ENCODE measurements around the gene LRRC4C.
"Not testable (repeated sequence)": the region's sequence is repeated elsewhere in the genome, so short reads cannot be mapped to it uniquely, and the experiment has no call there.

LRRC4C gene

DNA sequence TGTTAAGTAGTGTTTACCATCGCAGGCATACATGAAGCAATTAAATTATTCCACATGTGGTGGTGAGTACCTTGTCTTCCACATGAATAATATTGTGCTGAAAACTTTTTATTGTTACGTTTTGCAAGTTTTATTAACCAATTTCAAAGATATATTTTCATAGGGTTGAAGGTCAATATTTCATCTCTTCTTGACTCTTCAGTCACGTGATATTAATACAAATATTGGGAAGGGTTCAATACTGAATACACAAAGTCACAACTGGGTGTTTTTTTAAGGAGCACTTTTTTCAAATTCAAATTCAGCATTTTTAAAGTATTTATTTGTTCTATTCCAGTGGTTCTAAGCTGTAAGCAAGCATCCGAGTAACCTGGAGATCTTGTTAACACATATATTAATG lies 348.9 kb downstream of the LRRC4C start:
- DNase-seq, result no peak

DNA sequence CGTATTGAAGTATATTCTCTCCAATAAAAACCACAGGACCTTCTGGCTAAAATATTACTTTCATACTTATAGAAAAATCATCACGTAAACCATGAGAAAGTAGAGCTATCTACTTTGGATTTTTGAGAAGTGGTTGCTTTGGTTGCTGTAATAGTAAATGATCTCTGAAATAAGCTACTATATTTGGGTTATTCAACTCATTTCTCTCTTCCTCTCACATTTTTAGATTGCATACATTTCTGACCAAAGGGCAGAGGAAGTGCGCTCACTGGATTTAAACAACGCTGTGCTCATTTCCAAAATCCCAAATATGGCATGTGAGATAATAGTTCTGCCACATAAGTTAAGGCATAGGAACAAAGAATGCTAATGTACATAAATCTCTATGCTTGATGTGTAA lies 357.0 kb downstream of the LRRC4C start:
- no peak for DNase-seq

DNA sequence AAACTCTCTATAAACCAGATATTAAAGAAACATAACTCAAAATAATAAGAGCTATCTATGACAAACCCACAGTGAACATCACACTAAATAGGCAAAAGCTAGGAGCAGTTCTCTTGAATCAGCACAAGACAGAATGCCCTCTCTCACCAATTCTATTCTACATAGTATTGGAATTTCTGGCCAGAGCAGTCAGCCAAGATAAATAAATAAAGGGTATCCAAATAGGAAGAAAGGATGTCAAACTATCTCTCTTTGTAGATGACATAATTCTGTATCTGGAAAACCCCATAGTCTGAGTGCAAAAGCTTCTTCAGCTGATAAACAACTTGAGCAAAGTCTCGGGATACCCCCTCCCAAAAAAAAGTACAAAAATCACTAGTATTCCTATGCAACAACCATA lies 359.8 kb downstream of the LRRC4C start:
- DNase-seq, result no peak

DNA sequence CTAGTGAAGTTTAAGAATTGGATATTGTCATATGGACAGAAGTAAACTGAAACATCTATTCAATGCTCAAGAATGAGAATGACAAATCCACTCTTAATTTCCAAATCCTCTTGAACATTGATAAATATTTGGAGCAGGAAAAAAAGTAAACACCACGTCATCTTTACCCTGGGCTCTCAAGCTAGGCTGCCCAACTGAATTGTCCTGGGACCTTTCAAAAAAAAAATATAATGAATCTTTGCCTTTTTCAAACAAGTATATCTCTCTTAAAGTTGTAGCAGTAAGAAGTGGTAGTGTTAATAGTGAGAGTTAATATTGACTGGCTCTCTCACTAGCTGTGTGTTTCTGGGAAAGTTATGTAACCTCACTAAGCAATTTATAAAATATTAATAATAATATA lies 374.3 kb downstream of the LRRC4C start:
- no peak for DNase-seq

DNA sequence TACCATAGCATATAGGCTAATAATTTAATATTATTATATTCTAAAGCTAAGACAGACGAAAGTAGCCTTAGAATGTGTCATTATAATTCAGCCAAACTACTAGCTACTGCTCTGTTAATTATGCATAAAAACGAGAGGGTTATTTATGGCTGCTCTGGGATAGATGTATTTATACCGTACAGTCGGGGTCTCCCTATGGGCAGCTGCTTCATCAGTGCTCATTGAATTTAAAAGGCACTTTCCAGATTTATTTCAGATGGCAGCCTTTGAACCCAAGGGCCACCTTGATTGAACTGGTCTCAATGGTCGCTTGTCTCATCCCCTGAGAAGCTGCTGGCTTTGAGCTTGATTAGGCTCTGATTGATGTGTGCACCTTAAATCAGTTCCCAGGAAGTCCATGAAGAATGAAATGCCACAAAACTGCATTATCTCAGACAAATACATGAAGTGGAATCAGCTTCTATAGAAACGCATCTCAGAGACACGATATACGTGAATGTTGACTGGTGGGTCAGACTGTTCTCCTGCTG lies 377.6 kb downstream of the LRRC4C start:
- no peak for DNase-seq

DNA sequence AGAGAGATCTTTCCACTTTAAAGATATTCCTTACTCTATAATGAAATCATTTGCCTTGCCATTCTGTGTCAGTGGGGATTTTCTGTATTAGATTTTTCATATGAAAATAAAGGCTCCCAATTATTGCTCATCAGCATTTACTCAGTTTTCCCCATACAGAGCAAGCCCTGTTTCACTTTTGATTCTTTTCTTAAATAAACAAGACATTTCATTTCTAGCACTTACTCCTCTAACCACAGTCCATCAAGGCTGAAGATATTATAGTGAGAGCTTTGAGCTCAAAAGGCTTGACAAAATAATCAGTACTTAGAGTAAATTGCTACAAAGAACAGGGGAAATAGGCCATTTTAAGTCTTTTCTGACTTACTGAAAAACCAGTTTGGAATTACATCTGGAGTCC lies 385.1 kb downstream of the LRRC4C start:
- DNase-seq, result no peak

DNA sequence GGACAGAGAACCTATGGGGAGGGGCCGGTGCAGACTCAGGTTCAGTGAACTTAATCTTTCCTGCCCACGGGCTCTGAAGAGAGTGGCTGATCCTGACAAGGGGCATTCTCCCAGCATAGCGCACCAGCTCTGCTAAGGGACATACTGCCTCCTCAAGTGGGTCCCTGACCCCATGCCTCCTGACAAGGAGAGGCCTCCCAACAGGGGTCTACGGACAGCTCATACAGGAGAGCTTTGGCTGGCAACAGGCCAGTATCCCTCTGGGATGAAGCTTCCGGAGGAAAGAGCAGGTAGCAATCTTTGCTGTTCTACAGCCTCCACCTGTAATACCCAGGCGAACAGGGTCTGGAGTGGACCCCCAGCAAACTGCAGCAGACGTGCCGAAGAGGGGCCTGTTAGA lies 394.0 kb downstream of the LRRC4C start:
- no peak for DNase-seq

DNA sequence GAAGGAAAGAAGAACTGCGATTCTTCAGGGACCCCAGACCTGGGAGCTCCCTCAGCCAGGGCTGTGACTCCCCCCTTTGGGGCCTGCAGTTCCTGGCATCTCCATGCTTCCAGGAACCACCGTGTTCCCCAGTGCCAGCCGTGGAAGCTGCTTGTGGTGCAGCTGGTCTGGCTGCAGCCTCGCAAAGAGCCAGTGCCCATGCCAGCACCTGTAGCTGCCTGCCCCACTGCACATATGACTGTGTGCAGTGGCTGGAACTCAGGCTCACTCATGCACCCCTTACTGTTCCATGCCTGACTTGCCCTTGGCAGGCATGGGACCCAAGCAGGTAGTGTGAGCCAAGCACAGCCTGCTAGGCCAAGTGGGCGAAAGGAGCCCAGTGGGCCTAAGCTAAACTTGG lies 401.3 kb downstream of the LRRC4C start:
- no peak for DNase-seq

DNA sequence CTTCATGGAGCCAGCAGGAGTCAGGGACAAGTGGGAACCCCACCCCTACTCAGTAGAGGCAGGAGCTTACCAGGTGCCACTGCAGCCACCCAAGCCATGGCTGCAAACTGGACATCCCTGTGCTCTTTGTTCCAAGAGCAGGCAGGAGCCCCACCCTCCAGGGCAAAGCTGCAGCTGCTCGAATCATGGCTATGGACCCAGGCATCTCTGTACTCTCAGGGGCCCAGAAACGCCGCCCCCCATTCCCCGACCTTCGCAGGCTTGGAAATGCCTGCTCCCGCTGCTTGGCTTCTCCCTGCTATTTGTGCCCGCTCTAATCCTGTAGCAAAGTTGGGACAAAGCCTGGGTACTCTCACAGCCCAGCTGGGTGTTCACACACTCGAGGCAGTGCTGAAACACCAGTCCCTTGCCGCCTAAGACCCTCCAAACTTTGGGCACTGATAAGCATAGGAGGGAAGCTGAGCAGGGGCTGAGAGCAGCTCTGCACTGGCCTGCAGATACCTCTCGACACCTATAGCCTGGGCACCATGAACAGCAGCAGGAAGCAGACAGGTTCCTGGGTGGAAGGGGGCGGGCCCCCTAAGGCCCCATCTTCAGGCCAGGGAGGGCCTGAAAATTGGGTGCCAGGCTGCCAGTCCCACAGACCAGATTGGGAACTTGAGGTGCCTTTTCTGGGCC lies 402.4 kb downstream of the LRRC4C start:
- no peak for DNase-seq

DNA sequence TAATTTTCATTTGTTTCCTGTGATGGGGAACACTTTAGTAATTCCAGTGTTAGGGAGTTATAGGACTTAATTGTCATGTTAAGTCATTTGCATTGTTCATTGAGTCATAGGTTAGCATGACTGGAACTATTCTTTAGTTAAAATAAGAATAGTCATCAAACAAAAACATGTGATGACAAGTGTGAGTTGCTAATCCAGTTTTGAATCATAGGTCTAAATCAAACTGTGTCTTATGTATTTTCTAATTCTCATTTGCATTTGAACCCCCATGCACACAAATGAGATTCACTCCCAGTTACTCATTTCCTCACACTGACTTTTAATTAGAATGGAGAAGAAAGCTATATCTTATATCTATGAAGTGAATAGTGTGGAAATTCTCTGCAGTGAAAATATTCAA lies 405.6 kb downstream of the LRRC4C start:
- DNase-seq, result no peak

DNA sequence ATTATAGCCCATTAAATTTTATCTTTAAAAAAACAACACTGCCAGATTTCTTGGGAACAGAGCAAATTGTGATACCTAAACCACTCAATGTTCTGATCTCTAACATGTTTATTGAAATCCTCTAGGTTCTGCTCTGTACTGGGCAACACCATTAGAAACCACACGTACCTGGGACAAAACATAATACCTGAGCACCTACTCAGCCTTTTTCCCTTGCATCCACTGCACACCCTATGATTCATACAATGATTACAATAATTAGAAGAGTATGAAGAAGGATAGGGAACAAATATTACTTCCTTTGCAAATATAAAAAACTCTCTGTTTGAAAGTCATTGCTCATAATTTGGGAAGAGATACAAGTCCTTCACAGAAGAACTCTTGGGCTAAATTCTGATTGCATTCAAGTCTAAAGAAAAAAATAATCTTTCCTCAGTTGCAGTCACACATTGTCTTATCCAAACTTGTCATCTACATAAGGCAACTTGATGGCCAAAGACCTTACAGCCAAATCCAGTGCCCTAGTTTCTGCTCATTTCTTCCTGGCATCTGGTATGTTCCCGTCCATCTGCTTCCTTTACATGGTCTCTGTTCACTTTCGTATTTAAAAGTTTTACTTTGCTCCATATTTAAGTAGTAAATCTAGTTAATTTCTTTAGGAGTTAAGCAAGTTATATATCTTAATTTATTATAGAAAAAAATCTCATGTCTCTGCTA lies 407.4 kb downstream of the LRRC4C start:
- no peak for DNase-seq

DNA sequence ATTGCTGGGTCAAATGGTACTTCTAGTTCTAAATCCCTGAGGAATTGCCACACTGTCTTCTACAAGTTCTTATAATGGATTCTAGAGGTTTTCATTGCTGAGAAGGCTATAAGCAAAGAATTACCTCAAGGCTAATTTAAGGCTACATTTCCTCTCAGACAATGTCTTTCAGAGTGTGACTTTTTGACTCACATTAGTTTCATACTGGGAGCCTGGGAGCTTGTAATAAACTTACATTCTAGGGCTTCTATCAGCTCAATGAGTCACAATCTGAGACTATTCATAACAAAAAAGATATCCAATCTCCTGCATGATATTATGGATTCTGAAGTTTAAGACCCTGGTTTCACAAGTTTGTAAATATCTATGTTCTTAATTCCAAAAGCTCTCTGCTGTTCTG lies 408.7 kb downstream of the LRRC4C start:
- no peak for DNase-seq

DNA sequence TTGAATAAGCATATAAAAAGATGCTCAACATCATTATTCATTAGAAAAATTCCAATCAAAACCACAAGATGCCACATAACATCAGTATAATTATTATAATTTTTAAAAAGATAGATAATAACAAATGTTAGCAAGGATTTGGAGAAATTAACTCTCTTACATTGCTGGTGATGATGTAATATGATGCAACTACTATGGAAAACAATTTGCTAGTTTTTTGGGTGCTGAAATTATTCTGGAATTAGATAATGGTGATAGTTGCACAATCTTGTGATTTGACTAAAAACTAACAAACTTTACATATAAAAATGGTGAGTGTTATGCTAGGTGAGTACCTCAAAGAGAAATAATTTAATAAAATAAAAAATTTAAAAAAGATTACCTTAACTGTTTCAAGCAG lies 412.2 kb downstream of the LRRC4C start:
- DNase-seq, result no peak

DNA sequence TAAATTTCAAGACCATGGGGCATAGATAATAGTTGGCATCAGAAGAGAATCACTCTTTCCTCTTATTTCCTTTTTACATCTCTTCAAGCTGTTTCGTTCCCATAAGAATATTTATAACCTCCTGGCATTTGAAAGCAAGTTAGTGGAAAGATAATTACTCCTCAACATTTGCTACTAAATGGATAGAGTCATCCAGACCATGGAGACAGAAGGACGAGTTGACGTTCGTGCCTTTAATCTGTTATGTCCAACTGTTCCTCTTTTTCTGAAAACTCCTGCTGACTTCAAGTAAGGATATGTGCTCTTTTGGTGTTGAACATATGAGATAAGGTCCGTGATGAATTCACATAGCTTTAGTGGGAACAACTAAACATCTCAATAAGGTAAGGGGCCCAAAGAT lies 414.2 kb downstream of the LRRC4C start:
- no peak for DNase-seq

DNA sequence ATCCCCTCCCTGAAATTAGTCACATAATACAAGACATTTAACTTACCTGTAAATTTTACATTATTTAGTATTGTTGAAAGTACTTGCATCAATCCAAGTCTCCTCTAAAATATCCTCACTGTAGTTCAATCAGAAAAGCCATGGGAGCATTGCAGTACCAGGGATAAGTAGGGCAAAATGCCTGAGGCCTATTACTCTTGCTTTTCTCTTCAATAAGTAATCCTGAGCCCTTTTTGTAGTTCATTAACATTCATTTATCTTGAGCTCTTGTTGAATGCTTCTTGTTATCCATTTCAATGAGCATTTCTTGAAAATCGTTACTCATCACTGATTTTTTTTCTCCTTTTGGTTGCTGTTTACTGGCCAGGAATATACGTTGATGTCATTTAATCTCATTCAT lies 414.7 kb downstream of the LRRC4C start:
- no peak for DNase-seq

DNA sequence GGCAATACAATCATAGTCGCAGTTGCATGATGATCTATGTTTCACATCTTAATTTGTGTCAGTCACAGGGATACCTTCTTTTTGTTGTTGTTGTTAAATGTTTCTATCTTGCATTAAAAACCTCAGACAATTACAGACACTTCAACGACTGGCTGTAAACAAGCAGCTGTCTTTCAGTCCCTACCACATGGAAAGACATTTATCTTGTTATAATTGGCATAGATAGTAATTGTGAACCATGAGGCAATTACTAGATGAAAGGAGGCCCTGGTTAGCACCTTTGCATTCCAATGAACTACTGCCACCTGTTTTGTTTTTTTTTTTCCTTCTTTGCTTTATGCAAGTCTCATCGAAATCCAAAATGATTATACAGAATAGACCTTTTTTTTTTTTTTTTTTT lies 416.8 kb downstream of the LRRC4C start:
- DNase-seq, result no peak

DNA sequence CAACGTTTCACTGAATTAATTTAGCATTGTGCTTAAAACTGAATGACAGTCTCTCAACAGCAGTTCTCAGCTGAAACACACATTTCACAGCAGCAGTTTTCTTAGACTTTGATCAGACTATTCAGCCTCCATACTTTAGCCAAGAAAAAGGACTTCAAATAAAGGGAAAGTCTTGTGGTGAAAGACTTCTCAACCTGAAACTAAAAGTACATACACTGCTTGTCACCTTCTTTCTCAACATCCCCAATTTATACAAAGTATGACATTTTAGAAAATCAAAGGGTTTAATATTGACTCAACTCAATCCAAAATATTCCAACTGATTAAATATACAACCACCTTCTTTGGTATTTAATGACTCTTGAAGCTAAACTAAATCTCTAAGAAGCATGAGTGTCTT lies 419.0 kb downstream of the LRRC4C start:
- DNase-seq, result no peak

DNA sequence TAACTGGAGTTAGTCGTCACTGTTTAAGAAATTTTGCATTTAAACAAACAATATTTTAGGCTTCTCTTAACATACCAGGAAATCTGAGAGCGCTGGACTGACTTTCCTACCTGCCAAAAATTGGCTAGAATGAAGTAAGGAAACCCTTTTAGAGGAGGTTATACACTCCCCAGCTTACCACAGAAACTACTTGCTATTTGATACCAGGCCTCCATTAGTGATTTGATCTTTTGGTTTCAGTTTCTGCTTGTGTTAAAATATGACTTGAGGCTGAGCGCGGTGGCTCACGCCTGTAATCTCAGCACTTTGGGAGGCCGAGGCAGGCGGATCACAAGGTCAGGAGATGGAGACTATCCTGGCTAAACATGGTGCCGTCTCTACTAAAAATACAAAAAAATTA lies 419.9 kb downstream of the LRRC4C start:
- no peak for DNase-seq

DNA sequence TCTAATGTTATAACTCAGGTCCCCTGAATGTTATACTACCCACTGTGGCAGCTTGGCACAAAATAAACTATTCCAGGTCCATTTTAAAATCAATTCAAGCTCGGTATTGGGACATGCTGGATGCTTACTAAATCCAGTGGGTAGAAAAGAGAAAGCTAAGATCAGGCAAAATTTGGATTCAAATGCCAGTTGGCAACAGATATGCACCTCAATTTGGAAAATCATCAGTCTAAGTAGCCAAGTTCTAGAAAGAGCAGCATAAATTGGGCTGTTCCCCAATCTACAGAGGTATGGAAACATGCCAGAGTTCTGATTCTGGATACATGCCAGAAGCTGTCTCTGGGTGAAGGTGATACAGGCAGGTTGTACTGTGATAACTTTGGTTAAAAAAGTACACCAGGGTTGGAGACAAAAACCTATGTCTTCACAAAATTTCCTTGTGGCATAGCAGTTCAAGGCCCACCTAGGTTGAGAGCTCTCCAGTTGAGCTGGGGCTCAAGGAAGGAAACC lies 427.8 kb downstream of the LRRC4C start:
- no peak for DNase-seq

DNA sequence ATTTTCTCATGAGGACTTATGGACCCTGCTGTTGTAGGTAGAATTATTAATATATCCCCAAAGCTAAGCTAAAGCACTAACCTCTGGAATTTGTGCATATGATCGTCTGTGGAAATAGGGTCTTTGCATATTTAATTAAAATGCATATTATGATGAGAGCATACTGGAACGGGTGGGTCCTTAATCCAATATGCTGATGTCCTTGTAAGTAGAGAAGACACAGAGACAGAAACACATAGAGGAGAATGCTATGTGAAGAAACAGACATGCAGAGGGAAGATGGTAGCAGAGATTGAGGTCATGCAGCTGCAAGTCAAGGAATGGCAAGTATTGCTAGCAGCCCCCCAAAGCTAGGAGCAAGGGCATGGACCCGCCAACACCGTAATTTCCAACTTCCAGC lies 439.2 kb downstream of the LRRC4C start:
- no peak for DNase-seq

DNA sequence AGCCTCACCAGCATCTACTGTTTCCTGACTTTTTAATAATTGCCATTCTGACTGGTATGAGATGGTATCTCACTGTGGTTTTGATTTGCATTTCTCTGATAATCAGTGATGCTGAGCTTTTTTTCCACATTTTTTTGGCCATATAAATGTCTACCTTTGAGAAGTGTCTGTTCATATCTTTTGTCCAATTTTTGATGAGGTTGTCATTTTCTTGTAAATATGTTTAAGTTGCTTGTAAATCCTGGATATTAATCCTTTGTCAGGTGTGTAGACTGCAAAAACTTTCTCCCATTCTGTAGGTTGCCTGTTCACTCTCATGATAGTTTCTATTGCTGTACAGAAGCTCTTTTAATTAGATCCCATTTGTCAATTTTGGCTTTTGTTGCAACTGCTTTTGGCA lies 439.8 kb downstream of the LRRC4C start:
- DNase-seq, result not testable (repeated sequence)

DNA sequence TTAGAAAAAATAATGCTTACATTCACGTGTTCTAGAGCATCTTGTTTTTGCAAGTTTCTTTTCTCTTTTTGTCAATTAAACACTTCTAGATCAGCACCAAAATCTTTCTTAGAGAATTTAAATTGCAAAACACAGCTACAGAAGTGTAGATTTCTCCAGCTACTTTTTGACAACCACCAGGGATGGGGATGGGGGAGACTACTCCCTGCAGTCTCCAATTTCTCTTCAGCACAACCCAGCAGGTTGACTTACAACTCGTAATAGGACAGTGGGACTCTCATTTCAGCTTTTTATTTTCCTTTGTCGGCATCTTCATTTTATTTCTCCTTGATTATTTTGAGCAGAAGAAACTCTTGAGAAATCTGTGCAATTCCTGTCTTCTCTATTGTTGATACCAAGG lies 441.2 kb downstream of the LRRC4C start:
- no peak for DNase-seq

DNA sequence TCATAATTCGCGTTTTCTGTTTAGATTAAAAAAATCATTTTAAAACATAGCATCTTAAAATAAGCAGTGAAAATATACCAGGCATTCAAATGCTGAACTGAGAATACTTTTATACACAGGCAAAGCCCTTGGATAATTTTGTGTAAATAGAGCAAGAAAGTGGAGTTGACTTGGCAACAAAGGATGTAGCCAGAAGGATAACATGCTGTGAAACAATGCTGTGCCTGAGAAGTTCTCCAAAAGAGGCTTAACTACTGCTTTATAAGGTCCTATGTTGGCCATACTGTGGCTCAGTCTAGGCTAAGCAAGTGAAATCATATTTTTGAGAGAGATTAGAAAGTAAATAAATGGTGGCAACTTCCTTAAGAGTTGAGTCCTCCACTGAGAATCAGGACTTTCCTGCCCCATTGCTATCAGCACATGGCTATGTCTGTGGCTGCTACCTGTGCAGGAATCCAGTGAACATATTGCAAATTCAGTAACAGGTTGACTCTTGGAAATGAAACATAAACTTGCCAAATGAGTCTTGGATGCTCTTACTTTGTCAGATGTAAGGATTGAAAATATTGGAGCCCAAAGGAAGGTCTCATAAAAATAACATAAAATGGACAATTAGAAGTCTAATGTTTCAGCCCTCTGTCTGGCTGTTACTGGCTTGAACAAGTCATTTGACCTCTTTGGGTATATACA lies 448.9 kb downstream of the LRRC4C start:
- no peak for DNase-seq

DNA sequence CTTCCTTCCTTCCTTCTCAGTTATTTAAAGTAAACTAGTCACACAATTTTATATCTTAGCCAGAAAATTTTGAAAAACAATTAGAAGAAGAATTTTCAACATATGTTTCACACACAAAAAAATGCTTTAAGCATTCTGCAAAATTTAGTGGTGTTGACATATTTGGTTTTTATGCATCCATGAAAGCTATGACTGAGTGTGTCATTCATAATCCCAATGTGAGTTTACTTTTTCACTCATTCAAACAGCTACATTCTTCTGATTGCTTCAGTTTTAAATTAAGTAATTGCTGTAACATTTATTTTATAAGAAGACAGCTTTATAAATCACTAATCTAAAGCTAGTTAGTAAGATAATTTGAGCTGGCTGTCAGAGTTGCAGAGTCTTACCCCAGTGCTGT lies 453.5 kb downstream of the LRRC4C start:
- no peak for DNase-seq

All from CD4-positive, alpha-beta T cell treated with Interleukin-10 for 1 hour (primary cell).